HCT116 (cell line): ENCODE results near the gene CMIP. TPM values are rescaled to one million over a fixed set of nuclear protein-coding genes. Genes with fewer than 3 reads are reported as not detected.

Experiments
- ATAC-seq: fragments of 200-7000 bp; cut with Tn5 transposase; 2 replicates; pipeline ENCODE4 v1.9.1; 2020; ENCODE audit warnings: mild to moderate bottlenecking, moderate library complexity
- BruUV-seq: library from RNA; stranded (reverse); fragments of 400-500 nt; replicated peaks from 2 replicates; lab custom pipeline; 2021; lab: Mats Ljungman, UMichigan
- CTCF ChIA-PET: fragments of 300-600 bp; sonication (Branson Sonifier 250); formaldehyde crosslinking; loops from one replicate; lab custom pipeline; 2021; ENCODE audit warnings: antibody characterized with exemption; lab: Charles Lee
- POLR2A ChIA-PET: fragments of 300-600, 350-600 bp; sonication (Branson Sonifier 250); formaldehyde crosslinking; loops from one replicate; lab custom pipeline; 2021; ENCODE audit warnings: antibody characterized with exemption; lab: Charles Lee
- RAD21 ChIA-PET, 2 experiments: fragments of 300-600 bp; sonication (Branson Sonifier 250); formaldehyde crosslinking; loops; one replicate each; lab custom pipeline; 2023; ENCODE audit warnings: low total read pairs in 2 of 2; ENCODE audit not compliant: uncharacterized antibody in 2 of 2, unreplicated experiment in 2 of 2, low non-redundant PET in 1 of 2; lab: Charles Lee
- DNase-seq: peaks from one replicate; pipeline ENCODE4 v3.0.0-alpha.2; 2010; ENCODE audit warnings: low read depth, low spot score
- H2AFZ ChIP-seq: fragments of 200-600 bp; shearing (Covaris generic), sonication (generic); 2 replicates; pipeline ENCODE4 v1.6.1; 2017; ENCODE audit warnings: low read depth, mixed run types, mixed read lengths, antibody characterized with exemption, low read length; ENCODE audit not compliant: poor library complexity, severe bottlenecking
- H3K27ac ChIP-seq: 2 replicates; pipeline ENCODE4 v1.5.1; 2012; ENCODE audit warnings: low read depth, low read length
- H3K27me3 ChIP-seq: fragments of 200-600 bp; sonication (generic); 2 replicates; pipeline ENCODE4 v1.6.1; 2016; ENCODE audit warnings: mixed run types, low read length, mixed read lengths; ENCODE audit not compliant: insufficient read depth
- H3K36me3 ChIP-seq, 2 experiments: fragments of 200-500 bp in 1 of 2; fragments of 200-600 bp in 1 of 2; sonication (Bioruptor generic) in 1 of 2; sonication (generic) in 1 of 2; 2 replicates each; pipeline versions ENCODE4 v1.5.1 to v1.6.1; 2014 to 2016; ENCODE audit warnings: low read length in 2 of 2, inconsistent platforms in 1 of 2, mixed read lengths in 1 of 2, mixed run types in 1 of 2; ENCODE audit not compliant: insufficient read depth in 2 of 2, control insufficient read depth in 1 of 2
- H3K4me1 ChIP-seq, 2 experiments: fragments of 200-600 bp in 1 of 2; sonication (generic) in 1 of 2; 2 replicates each; pipeline versions ENCODE4 v1.5.1 to v1.6.1; 2012 to 2017; ENCODE audit warnings: low read length in 2 of 2, inconsistent platforms in 1 of 2, mild to moderate bottlenecking in 1 of 2, mixed read lengths in 1 of 2, mixed run types in 1 of 2, moderate library complexity in 1 of 2; ENCODE audit not compliant: insufficient read depth in 2 of 2, control insufficient read depth in 1 of 2
- H3K4me2 ChIP-seq: fragments of 200-600 bp; sonication (generic); 2 replicates; pipeline ENCODE4 v1.6.1; 2017; ENCODE audit warnings: mixed run types, low read length, mixed read lengths
- H3K4me3 ChIP-seq, 2 experiments: fragments of 200-600 bp in 1 of 2; sonication (generic) in 1 of 2; replicated peaks in 1 of 2; 2 replicates each; pipeline ENCODE4 v1.5.1; 2011 to 2016; ENCODE audit warnings: low read length in 2 of 2, control low read depth in 1 of 2, low read depth in 1 of 2, mild to moderate bottlenecking in 1 of 2, mixed read lengths in 1 of 2, mixed run types in 1 of 2
- H3K79me2 ChIP-seq: fragments of 200-600 bp; sonication (generic); 2 replicates; pipeline ENCODE4 v1.6.1; 2017; ENCODE audit warnings: mild to moderate bottlenecking, mixed run types, low read length, moderate library complexity, mixed read lengths; ENCODE audit not compliant: insufficient read depth
- H3K9ac ChIP-seq: fragments of 200-600 bp; sonication (generic); 2 replicates; pipeline ENCODE4 v1.6.1; 2016; ENCODE audit warnings: low read length, mixed read lengths
- H3K9me2 ChIP-seq: fragments of 200-600 bp; sonication (generic), shearing (Covaris generic); 2 replicates; pipeline ENCODE4 v1.6.1; 2017; ENCODE audit warnings: mixed run types, mild to moderate bottlenecking, moderate library complexity; ENCODE audit not compliant: insufficient read depth
- H3K9me3 ChIP-seq, 2 experiments: fragments of 200-500 bp in 1 of 2; fragments of 200-600 bp in 1 of 2; sonication (Bioruptor generic) in 1 of 2; sonication (generic) in 1 of 2; 2 replicates each; pipeline ENCODE4 v1.6.1; 2014 to 2017; ENCODE audit warnings: low read length in 2 of 2, mixed read lengths in 2 of 2, inconsistent platforms in 1 of 2, low read depth in 1 of 2, mild to moderate bottlenecking in 1 of 2, mixed run types in 1 of 2, moderate library complexity in 1 of 2; ENCODE audit not compliant: control insufficient read depth in 1 of 2, insufficient read depth in 1 of 2
- H4K20me1 ChIP-seq: fragments of 200-600 bp; sonication (generic), shearing (Covaris generic); 2 replicates; pipeline ENCODE4 v1.6.1; 2017; ENCODE audit warnings: mixed run types, mild to moderate bottlenecking, moderate library complexity; ENCODE audit not compliant: insufficient read depth
- ATF3 ChIP-seq: IDR thresholded peaks from 2 replicates; pipeline ENCODE4 v1.6.1; 2012
- CBX3 ChIP-seq: IDR thresholded peaks from 2 replicates; pipeline ENCODE4 v1.6.1; 2012; ENCODE audit warnings: low read depth
- CEBPB ChIP-seq: IDR thresholded peaks from 2 replicates; pipeline ENCODE4 v1.6.1; 2012; ENCODE audit warnings: low read depth
- CTCF ChIP-seq, 3 experiments: fragments of 200-600 bp in 1 of 3; sonication (generic) in 1 of 3; IDR thresholded peaks in 2 of 3; conservative IDR thresholded peaks in 1 of 3; 2 replicates each; pipeline ENCODE4 v1.5.1; 2012 to 2017; ENCODE audit warnings: low read depth in 2 of 3, low read length in 2 of 3, antibody characterized with exemption in 1 of 3, borderline replicate concordance in 1 of 3, control low read depth in 1 of 3, mild to moderate bottlenecking in 1 of 3, mixed read lengths in 1 of 3, mixed run types in 1 of 3, moderate library complexity in 1 of 3; ENCODE audit not compliant: insufficient read depth in 1 of 3
- EGR1 ChIP-seq: IDR thresholded peaks from 2 replicates; pipeline ENCODE4 v1.6.1; 2012; ENCODE audit warnings: low read depth
- EZH2 ChIP-seq: fragments of 200-600 bp; sonication (generic); IDR thresholded peaks from 2 replicates; pipeline ENCODE4 v1.6.1; 2017; ENCODE audit warnings: antibody characterized with exemption, mixed run types
- EZH2phosphoT487 ChIP-seq: fragments of 200-600 bp; IDR thresholded peaks from 2 replicates; pipeline ENCODE4 v1.6.1; 2018; ENCODE audit warnings: antibody characterized with exemption, borderline replicate concordance
- FOSL1 ChIP-seq: IDR thresholded peaks from 2 replicates; pipeline ENCODE4 v1.6.1; 2012; ENCODE audit warnings: low read depth
- JUND ChIP-seq: IDR thresholded peaks from 2 replicates; pipeline ENCODE4 v1.6.1; 2012
- MAX ChIP-seq: IDR thresholded peaks from 2 replicates; pipeline ENCODE4 v1.6.1; 2012
- POLR2AphosphoS5 ChIP-seq: IDR thresholded peaks from 2 replicates; pipeline ENCODE4 v1.6.1; 2011; ENCODE audit warnings: mild to moderate bottlenecking, low read depth, low read length, moderate library complexity
- RAD21 ChIP-seq: IDR thresholded peaks from 2 replicates; pipeline ENCODE4 v1.6.1; 2012; ENCODE audit warnings: low read depth, mild to moderate bottlenecking
- SIN3A ChIP-seq: IDR thresholded peaks from 2 replicates; pipeline ENCODE4 v1.6.1; 2012; ENCODE audit warnings: low read depth
- TCF7L2 ChIP-seq: IDR thresholded peaks from 2 replicates; pipeline ENCODE4 v1.7.0; 2011; ENCODE audit warnings: borderline replicate concordance, inconsistent platforms; ENCODE audit not compliant: insufficient read depth, insufficient read length; ENCODE audit errors: extremely low read depth
- YY1 ChIP-seq: IDR thresholded peaks from 2 replicates; pipeline ENCODE4 v1.6.1; 2011; ENCODE audit warnings: low read length, low read depth, moderate library complexity, mild to moderate bottlenecking; ENCODE audit not compliant: insufficient replicate concordance; ENCODE audit errors: extremely low read depth
- ZBTB33 ChIP-seq: IDR thresholded peaks from 2 replicates; pipeline ENCODE4 v1.6.1; 2011; ENCODE audit warnings: mild to moderate bottlenecking, low read length, moderate library complexity; ENCODE audit not compliant: insufficient replicate concordance; ENCODE audit errors: extremely low read depth
- ZFX ChIP-seq: fragments of 450-650 bp; IDR thresholded peaks from 2 replicates; pipeline ENCODE4 v1.6.1; 2017
- intact Hi-C: fragments of 100-400 bp; cut with micrococcal nuclease; formaldehyde crosslinking; loops from 2 replicates; pipeline ENCODE4 v1.10.0; 2022
- total RNA-seq: library from RNA; stranded (reverse); gene quantifications from one replicate; pipeline ENCODE4 v1.2.1, GENCODE V29; 2021; ENCODE audit not compliant: unreplicated experiment

The CMIP gene
- total RNA-seq, 1 experiment from 2014 or later: 64.6 TPM

GRCh38 chr16:81615411-81615810 lies 170.8 kb downstream of the CMIP start (continued):
- no peak for TF ChIP-seq ZFX
- no peak for TF ChIP-seq FOSL1
- TF ChIP-seq YY1: no peak
- no peak for TF ChIP-seq MAX
- no peak for TF ChIP-seq EZH2
- no peak for TF ChIP-seq CTCF (IDR thresholded peaks at IDR 0.05 in 2 of 3, conservative IDR thresholded peaks at IDR 0.05 in 1 of 3; ENCODE audit: borderline replicate concordance in 1 of 3, insufficient read depth in 1 of 3, low read depth in 2 of 3, low read length in 2 of 3)

DNA sequence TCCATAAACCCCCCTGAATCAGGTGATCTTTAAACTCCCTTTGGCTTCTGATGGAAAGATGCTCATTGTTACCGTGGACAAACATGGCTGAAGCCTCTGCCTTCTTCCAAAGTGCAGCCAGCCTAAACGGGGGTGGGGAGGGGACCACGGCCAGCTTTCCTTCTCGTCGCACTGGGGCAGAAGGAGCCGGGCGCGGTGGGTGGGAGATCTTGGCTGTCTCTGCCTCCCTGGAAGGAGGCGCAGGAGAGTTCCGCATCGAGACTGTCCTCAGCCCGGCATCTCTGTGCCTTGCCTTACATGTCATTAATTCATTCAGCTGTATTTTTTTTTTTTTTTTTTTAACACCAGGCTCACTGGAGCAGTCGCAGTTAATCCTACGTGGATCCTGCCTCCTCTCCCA lies 171.2 kb downstream of the CMIP start:
- CTCF ChIA-PET: no interaction called here

More for the DNA sequence above, 171.2 kb downstream of the CMIP start:
- H3K9me3 ChIP-seq: no peaks in the 10 kb centered on the region
- ChIA-PET RAD21 (no interaction called here), POLR2A (no interaction called here)
- no peak overlapping the region for H3K9ac ChIP-seq
- H3K4me1 ChIP-seq: peaks cover 3 to 13% of the 10 kb centered on the region in 2 experiments; a peak in 3 of 4 replicates
- H3K4me2 ChIP-seq: no peak overlapping the region
- no peak overlapping the region for H3K4me3 ChIP-seq
- no peak overlapping the region for H3K27ac ChIP-seq
- intact Hi-C loops: no loop called here
- H2AFZ ChIP-seq: no peak overlapping the region
- H3K9me2 ChIP-seq: no peaks in the 10 kb centered on the region
- BruUV-seq: no TSS peak
- peaks cover 0 to 5% of the 10 kb centered on the region in 2 experiments; a peak in 3 of 4 replicates for H3K36me3 ChIP-seq
- H4K20me1 ChIP-seq: no peaks in the 10 kb centered on the region; the same call in 1 of the 2 replicates
- TF ChIP-seq EZH2phosphoT487 (no peak), POLR2AphosphoS5 (no peak), FOSL1 (no peak), ZFX (no peak), CEBPB (no peak), EZH2 (no peak), MAX (no peak), ZBTB33 (no peak), RAD21 (no peak), CBX3 (no peak), SIN3A (no peak), TCF7L2 (no peak), EGR1 (no peak), ATF3 (no peak), YY1 (no peak), JUND (no peak)
- no peaks in the 10 kb centered on the region for H3K27me3 ChIP-seq
- no peak for ATAC-seq
- no peak for DNase-seq
- H3K79me2 ChIP-seq: peaks cover 62% of the 10 kb centered on the region; the same call in 1 of the 2 replicates
